Measurements from ENCODE around the gene KCP.

The KCP gene

GRCh38 chr7:128932862-128933179 is 22.3 kb upstream of the KCP start:
- Histone ChIP-seq H2AFZ (ENCODE audit: low read length) (peak overlapping the region; percentile 51; the same call in 1 of the 2 replicates), H3K9me3 (ENCODE audit: insufficient read depth, low read depth, low read length) (no peaks in the 10 kb centered on the region), H3K4me2 (ENCODE audit: low read depth, low read length, poor library complexity, severe bottlenecking) (peak overlapping the region; percentile 83), H3K4me1 (ENCODE audit: insufficient read depth, low read length, poor library complexity, severe bottlenecking) (peaks cover 39% of the 10 kb centered on the region), H3K9me2 (replicated peaks; ENCODE audit: low read depth, low read length) (no peaks in the 10 kb centered on the region), H3K9ac (ENCODE audit: low read depth, low read length, poor library complexity, severe bottlenecking) (peak overlapping the region; percentile 79), H3K4me3 (ENCODE audit: low read length, poor library complexity, severe bottlenecking) (peak overlapping the region; percentile 77), H3F3A (ENCODE audit: low read depth) (no peaks in the 10 kb centered on the region), H3K36me3 (ENCODE audit: insufficient read depth, low read length) (no peaks in the 10 kb centered on the region), H4K20me1 (ENCODE audit: insufficient read depth, low read length, poor library complexity, severe bottlenecking) (no peaks in the 10 kb centered on the region), H3K79me2 (ENCODE audit: insufficient read depth, low read length) (peaks cover 36% of the 10 kb centered on the region), H3K27me3 (ENCODE audit: insufficient read depth, low read length, poor library complexity, severe bottlenecking) (no peaks in the 10 kb centered on the region)
- TF ChIP-seq EZH2phosphoT487 (IDR thresholded peaks at IDR 0.05; ENCODE audit: borderline replicate concordance) (no peak), CTCF (conservative IDR thresholded peaks at IDR 0.05; ENCODE audit: low read length) (no peak)

DNA sequence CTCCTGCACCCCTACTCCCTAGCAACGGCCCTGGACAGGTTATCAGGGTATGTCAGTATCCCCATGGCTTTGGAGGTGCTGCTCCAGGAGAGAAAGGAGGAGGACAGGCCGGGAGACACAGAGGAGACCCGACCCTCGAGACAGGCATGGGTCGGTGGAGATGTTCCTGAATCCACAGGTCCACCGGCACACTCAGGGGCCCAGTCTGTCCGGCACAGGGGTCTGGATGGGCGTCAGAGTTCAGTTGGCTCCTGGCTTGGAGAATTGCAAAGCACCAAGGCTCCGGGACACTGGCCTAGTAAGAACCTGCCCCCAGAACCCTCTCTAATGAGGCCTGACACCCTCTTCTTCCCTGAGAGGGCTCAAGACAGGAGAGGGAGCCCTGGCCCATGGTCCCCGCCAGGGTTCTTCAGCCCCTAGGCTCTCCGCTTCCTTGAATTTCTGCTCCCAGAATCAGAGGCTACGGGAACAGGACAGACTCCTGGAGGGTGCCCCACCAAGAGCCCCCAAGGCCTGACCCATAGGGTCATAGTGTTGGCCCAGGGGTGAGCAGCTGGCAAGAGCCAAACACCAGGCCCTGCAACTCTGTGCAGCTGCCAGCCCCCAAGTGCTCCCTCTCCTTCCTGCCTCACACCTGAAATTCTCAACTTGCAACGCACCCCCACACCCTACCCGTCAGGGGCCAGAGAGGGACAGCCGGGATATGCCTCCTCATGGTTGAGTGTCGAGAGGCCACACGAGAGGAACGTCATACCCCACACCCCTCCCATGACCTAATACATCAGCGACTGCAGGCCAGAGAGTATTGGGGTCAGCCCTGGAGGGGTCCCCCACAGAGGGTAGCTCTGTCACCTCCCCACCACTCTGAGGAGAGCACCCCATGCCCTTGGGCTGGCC is 21.7 kb upstream of the KCP start:
- Histone ChIP-seq H3K79me2 (ENCODE audit: insufficient read depth, low read length) (peaks cover 30% of the 10 kb centered on the region), H3K27me3 (ENCODE audit: insufficient read depth, low read length, poor library complexity, severe bottlenecking) (no peaks in the 10 kb centered on the region), H3K4me1 (ENCODE audit: insufficient read depth, low read length, poor library complexity, severe bottlenecking) (peaks cover 35% of the 10 kb centered on the region), H3K9me3 (ENCODE audit: insufficient read depth, low read depth, low read length) (no peaks in the 10 kb centered on the region), H3K4me3 (ENCODE audit: low read length, poor library complexity, severe bottlenecking) (peak overlapping the region; percentile 77), H3F3A (ENCODE audit: low read depth) (no peaks in the 10 kb centered on the region), H3K4me2 (ENCODE audit: low read depth, low read length, poor library complexity, severe bottlenecking) (peak overlapping the region; percentile 83), H4K20me1 (ENCODE audit: insufficient read depth, low read length, poor library complexity, severe bottlenecking) (no peaks in the 10 kb centered on the region), H2AFZ (ENCODE audit: low read length) (no peak overlapping the region), H3K9ac (ENCODE audit: low read depth, low read length, poor library complexity, severe bottlenecking) (peak overlapping the region; percentile 79), H3K36me3 (ENCODE audit: insufficient read depth, low read length) (no peaks in the 10 kb centered on the region), H3K9me2 (replicated peaks; ENCODE audit: low read depth, low read length) (no peaks in the 10 kb centered on the region)
- no peak for TF ChIP-seq EZH2phosphoT487 (IDR thresholded peaks at IDR 0.05; ENCODE audit: borderline replicate concordance)
- TF ChIP-seq CTCF (conservative IDR thresholded peaks at IDR 0.05; ENCODE audit: low read length), result no peak

- no peaks in the 10 kb centered on the region for H3F3A ChIP-seq (ENCODE audit: low read depth)
- H3K36me3 ChIP-seq (ENCODE audit: insufficient read depth, low read length), result no peaks in the 10 kb centered on the region
- TF ChIP-seq EZH2phosphoT487 (IDR thresholded peaks at IDR 0.05; ENCODE audit: borderline replicate concordance) (no peak), CTCF (conservative IDR thresholded peaks at IDR 0.05; ENCODE audit: low read length) (no peak)
- no peaks in the 10 kb centered on the region for H3K27me3 ChIP-seq (ENCODE audit: insufficient read depth, low read length, poor library complexity, severe bottlenecking)
- H3K9me3 ChIP-seq (ENCODE audit: insufficient read depth, low read depth, low read length), result no peaks in the 10 kb centered on the region
- H4K20me1 ChIP-seq (ENCODE audit: insufficient read depth, low read length, poor library complexity, severe bottlenecking), result no peaks in the 10 kb centered on the region
- peaks cover 24% of the 10 kb centered on the region for H3K79me2 ChIP-seq (ENCODE audit: insufficient read depth, low read length)
- H3K9ac ChIP-seq (ENCODE audit: low read depth, low read length, poor library complexity, severe bottlenecking), result no peak overlapping the region
- no peaks in the 10 kb centered on the region for H3K9me2 ChIP-seq (replicated peaks; ENCODE audit: low read depth, low read length)
- no peak overlapping the region for H3K4me2 ChIP-seq (ENCODE audit: low read depth, low read length, poor library complexity, severe bottlenecking)
- H3K4me3 ChIP-seq (ENCODE audit: low read length, poor library complexity, severe bottlenecking), result no peak overlapping the region
- no peak overlapping the region for H2AFZ ChIP-seq (ENCODE audit: low read length)
- peaks cover 28% of the 10 kb centered on the region for H3K4me1 ChIP-seq (ENCODE audit: insufficient read depth, low read length, poor library complexity, severe bottlenecking)
Measured at GRCh38 chr7:128931190-128931798, 20.8 kb upstream of the KCP start.
